ENCODE measurements around the gene TPCN2.
A peak's percentile ranks its signal among the peaks of the same experiment; 100 is the strongest.

TPCN2 gene

GRCh38 chr11:69010964-69011623 is 37.6 kb upstream of the TPCN2 start:
- DNase-seq (ENCODE audit: low read depth), result peak; percentile 26

GRCh38 chr11:69011624-69012091 is 37.1 kb upstream of the TPCN2 start:
- DNase-seq (ENCODE audit: low read depth), result no peak

DNA sequence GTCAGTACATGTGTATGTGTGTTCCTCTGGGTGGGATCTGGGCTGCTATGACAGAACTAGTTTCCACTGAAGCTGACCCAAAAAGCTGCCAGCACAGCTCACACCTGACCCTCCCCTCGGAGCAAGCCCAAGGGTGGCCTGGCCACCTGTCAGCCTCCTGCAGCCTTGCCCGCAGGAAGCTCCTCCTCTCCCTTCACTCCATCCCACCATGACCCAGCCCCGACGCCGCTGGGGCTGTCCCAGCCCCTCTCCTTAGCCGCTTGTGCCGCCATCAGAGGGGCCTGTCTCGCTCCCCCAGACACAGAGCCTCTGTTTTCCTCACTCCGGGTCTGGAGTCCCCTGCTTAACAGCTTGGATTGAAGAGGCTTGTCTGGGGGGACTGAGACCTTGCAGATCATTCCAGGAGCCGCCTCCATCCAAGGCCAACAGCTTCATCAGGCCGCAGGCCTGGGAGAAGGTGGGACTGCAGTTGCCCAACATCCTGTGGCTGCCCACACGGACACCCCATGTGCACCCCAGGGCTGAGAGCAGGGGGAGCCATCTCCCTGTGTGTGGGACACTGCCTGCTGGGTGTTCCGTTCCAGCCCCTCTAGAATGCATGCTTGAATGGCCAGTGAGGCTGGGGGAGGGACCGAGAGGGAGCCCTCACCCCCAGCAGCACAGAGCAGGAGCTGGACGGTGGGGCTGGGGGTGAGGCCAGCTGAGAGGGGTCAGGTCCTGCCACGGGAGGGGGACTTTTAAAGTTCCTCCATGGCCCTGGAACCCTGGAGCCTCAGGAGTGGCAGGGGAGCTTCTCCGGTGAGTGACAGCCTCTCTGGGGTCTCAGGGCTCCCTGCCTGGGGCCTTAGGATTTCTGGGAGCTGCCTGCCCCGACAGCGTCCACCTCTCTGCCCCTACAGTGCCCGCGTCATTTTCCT is 36.4 kb upstream of the TPCN2 start:
- no peak for DNase-seq (ENCODE audit: low read depth)

GRCh38 chr11:69013009-69013951 is 35.5 kb upstream of the TPCN2 start, which contains the start of gene MRGPRF:
Gene MRGPRF (minus strand): TSS chr11:69013246. CDS start chr11:69009901, 3,345 bp downstream.
- DNase-seq (ENCODE audit: low read depth), result no peak

GRCh38 chr11:69014084-69014851 is 34.5 kb upstream of the TPCN2 start:
- no peak for DNase-seq (ENCODE audit: low read depth)

DNA sequence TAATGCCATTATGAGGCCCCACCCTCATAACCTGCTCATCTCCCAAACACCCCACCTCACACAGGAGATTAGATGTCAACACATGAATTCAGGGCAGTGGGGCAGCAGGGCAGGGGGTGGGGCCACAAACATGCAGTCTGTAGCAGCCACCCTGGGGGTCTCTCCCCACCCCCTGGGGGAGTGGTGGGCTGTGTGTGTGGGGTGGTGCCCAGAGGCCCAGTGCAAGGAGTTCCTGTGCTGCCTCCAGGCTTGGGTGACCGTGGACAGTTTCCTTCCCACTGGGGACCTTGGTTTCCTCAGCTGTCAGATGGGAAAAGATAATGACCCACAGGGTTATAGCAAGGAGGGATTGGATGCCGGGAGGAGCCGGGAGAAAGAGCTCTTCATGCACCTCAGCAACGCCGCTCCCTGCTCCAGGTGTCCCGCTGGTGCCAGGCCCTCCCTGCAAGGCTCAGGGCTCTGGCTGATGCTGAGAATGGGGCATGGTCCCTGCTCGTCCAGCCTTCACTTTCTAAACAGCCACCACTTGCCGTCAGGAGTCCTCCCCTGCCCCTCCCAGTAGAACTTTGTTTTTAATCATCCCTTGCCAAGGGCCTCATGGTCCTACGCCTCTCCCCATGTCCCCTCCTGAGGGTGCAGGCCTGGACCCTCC is 33.7 kb upstream of the TPCN2 start:
- no peak for DNase-seq (ENCODE audit: low read depth)

GRCh38 chr11:69017951-69018350 is 30.8 kb upstream of the TPCN2 start:
- DNase-seq (ENCODE audit: low read depth), result no peak

DNA sequence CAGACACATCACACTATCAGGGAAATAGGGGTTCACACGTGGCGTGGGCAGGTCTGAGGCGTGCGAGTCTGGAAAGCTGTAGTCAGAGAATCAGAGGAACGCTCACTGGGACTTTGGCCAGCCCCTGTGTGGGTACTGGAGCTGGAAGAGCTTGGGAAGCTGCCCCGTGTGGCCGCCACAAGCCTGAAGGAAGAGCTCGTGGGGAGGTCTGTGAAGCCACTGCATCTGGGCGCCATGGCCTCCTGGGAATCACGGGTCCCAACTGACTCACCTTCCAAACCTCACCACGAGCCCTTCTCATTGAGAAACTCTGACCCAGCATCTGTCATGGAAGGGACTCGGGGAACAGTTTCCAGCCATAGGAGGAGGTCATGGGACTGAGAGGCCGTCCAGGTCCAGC is 29.8 kb upstream of the TPCN2 start:
- no peak for DNase-seq (ENCODE audit: low read depth)

- DNase-seq (ENCODE audit: low read depth), result no peak
Observed at GRCh38 chr11:69022260-69022659, 26.5 kb upstream of the TPCN2 start.

GRCh38 chr11:69024509-69024908 is 24.2 kb upstream of the TPCN2 start:
- no peak for DNase-seq (ENCODE audit: low read depth)

GRCh38 chr11:69027704-69028372 is 20.9 kb upstream of the TPCN2 start:
- DNase-seq (ENCODE audit: low read depth), result no peak

- DNase-seq (ENCODE audit: low read depth), result no peak
Observed at GRCh38 chr11:69030301-69030700, 18.4 kb upstream of the TPCN2 start.

GRCh38 chr11:69032833-69033232 is 15.9 kb upstream of the TPCN2 start:
- DNase-seq (ENCODE audit: low read depth), result no peak

GRCh38 chr11:69033431-69033830 is 15.3 kb upstream of the TPCN2 start:
- no peak for DNase-seq (ENCODE audit: low read depth)

- no peak for DNase-seq (ENCODE audit: low read depth)
Observed at GRCh38 chr11:69034123-69034867, 14.4 kb upstream of the TPCN2 start.

DNA sequence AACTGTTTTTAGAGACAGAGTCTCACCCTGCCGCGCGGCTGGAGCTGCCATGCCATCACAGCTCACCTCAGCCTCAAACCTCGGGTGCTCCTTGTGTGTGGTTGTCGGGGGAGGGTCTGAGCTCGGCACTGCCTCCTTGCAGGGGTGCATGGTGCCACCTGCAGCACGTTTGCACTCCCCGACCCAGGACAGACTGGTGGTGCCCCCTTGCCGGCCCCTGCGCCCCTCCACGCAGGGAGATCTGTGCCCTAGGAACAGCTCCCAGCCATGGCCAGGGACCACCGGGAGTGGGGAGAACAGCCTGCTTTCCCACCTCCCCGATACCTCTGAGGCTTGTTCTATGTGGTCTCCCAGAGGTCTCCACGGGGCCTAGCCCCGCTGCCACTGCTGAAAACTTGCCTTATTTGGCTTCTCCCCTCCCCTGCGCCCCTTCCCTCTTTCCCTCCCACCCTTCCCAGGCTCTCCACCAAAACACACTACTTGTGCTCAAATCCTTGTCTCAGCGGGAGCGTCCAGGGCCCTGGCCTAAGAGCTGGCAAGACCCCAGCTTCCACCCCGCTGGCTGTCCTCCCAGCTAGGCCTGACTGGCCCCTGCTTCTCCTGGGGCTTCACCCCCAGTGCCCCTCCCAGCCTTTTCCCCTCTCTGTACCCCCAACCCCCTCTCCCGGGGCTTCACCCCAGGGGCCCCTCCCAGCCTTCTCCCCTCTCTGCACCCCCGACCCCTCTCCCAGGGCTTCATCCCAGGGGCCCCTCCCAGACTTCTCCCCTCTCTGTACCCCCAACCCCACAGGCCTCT is 13.4 kb upstream of the TPCN2 start:
- DNase-seq (ENCODE audit: low read depth), result no peak

DNA sequence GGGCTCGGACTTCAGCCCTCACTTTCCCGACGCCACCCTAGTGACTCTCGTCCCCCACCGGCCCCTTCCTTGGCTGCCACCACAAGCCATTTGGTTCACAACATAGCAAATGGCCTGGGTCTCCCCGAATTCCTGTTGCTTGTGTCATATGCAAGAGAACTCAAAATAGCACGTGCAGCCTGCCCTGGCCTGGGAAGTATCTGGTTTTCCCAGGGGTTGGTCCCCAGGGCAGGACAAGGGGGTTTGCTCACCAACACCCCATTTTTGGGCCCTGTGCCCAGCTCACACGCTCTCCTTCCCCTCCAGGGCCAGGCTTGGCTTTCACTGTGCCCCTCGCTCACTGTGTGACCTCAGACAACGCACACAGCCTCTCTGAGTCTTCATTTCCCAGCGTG is 12.8 kb upstream of the TPCN2 start:
- no peak for DNase-seq (ENCODE audit: low read depth)

DNA sequence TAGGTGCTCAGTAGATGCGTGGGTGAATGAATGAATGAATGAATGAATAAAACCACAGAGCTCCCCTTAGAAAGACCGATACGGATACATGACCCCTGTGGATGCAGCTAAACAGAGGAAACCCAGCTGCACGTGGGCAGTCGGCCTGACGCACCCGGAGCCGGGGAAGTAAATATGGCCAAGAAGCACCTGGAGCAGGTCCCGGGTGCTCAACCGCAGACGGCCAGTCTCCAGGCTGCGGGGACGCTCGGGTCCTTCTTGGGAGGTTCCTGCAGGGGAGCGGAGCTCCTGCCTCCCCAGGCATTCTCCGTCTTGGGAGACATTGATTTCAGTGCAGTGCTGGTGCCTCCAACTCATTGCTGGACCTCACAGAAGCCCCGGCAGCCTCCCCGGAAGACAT is 11.7 kb upstream of the TPCN2 start:
- DNase-seq (ENCODE audit: low read depth), result no peak

DNA sequence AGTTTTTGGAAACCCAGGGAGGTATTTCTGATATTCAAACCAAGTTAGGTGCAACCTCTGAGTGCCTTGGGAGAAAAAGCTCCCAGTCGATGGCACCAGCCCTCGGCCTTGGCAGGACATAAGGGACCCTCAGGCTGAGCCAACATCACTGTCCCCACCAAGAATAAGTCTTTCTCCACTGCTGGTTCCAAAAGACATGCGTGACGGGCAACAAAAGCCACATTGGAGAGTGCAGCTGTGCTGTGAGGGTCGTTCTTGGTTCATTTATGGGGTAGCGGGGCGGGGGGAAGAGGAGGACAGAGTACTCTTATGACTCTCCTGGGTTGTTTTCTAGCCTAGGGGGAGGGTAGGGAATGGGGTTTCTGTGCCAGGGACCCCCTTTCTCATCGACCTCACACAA is 11.2 kb upstream of the TPCN2 start:
- DNase-seq (ENCODE audit: low read depth), result no peak

All from stimulated activated CD8-positive, alpha-beta memory T cell treated with anti-CD3 and anti-CD28 coated beads, Interleukin-7, amount 100 ng/mL, for 24 hours (primary cell).